IgD-negative memory B cell (primary cell): ENCODE measurements around the gene MYZAP. TPM values are rescaled to one million over a fixed set of nuclear protein-coding genes. Genes with fewer than 3 reads are reported as not detected.

Experiments used
- H3K27ac Mint-ChIP-seq, 3 donors: one replicate each; pipeline ENCODE4 v1.8.0; 2020 to 2022; ENCODE audit warnings: mild to moderate bottlenecking in 3 of 3, mixed read lengths in 3 of 3, moderate library complexity in 1 of 3
- H3K27me3 Mint-ChIP-seq: one replicate; pipeline ENCODE4 v1.8.0; 2021; ENCODE audit warnings: mixed read lengths
- H3K36me3 Mint-ChIP-seq: one replicate; pipeline ENCODE4 v1.8.0; 2020; ENCODE audit warnings: mild to moderate bottlenecking, mixed read lengths
- H3K4me1 Mint-ChIP-seq, 3 donors: one replicate each; pipeline ENCODE4 v1.8.0; 2020 to 2022; ENCODE audit warnings: mixed read lengths in 3 of 3, mild to moderate bottlenecking in 1 of 3
- H3K4me3 Mint-ChIP-seq, 4 donors: one replicate each; pipeline ENCODE4 v1.8.0; 2020 to 2022; ENCODE audit warnings: mild to moderate bottlenecking in 4 of 4, mixed read lengths in 4 of 4, moderate library complexity in 3 of 4
- H3K9me3 Mint-ChIP-seq, 3 donors: one replicate each; pipeline ENCODE4 v1.8.0; 2020 to 2021; ENCODE audit warnings: mixed read lengths in 3 of 3, mild to moderate bottlenecking in 1 of 3
- polyA plus RNA-seq: library from polyadenylated mRNA; unstranded; fragments of 300-500 nt; fragmentation: Illumina TruSeq; gene quantifications from one replicate; pipeline ENCODE4 v1.2.3, GENCODE V29; 2021

Gene MYZAP
- polyA plus RNA-seq, 1 donor from 2014 or later, result 1.8 TPM

- H3K27ac Mint-ChIP-seq, result no peak overlapping the region
- peaks cover 3% of the 10 kb centered on the region for H3K27me3 Mint-ChIP-seq
- peaks cover 0 to 1% (median 0%) of the 10 kb centered on the region in 3 donors for H3K9me3 Mint-ChIP-seq
- H3K4me1 Mint-ChIP-seq, result peaks cover 3 to 16% (median 6%) of the 10 kb centered on the region in 3 donors
- peaks cover 5% of the 10 kb centered on the region for H3K36me3 Mint-ChIP-seq
- H3K4me3 Mint-ChIP-seq, result peak overlapping the region in 3 of 4 donors; percentile 18 to 60 (median 56)
Measured at GRCh38 chr15:57592836-57593420, 1.2 kb downstream of the MYZAP start.

- Mint-ChIP-seq H3K36me3 (peaks cover 3% of the 10 kb centered on the region), H3K27me3 (peaks cover 3% of the 10 kb centered on the region), H3K9me3 (peaks cover 0 to 1% (median 0%) of the 10 kb centered on the region in 3 donors), H3K27ac (no peak overlapping the region), H3K4me3 (no peak overlapping the region), H3K4me1 (peaks cover 0 to 6% (median 6%) of the 10 kb centered on the region in 3 donors)
Measured at GRCh38 chr15:57594479-57594878, 2.8 kb downstream of the MYZAP start.

GRCh38 chr15:57595011-57595866 lies 3.5 kb downstream of the MYZAP start:
- Mint-ChIP-seq H3K4me1 (peaks cover 0 to 6% (median 0%) of the 10 kb centered on the region in 3 donors), H3K9me3 (peaks cover 0 to 1% (median 0%) of the 10 kb centered on the region in 3 donors), H3K36me3 (no peaks in the 10 kb centered on the region), H3K4me3 (no peak overlapping the region), H3K27ac (no peak overlapping the region), H3K27me3 (peaks cover 3% of the 10 kb centered on the region)

- H3K27ac Mint-ChIP-seq, result no peak overlapping the region
- H3K9me3 Mint-ChIP-seq, result peaks cover 0 to 1% (median 0%) of the 10 kb centered on the region in 3 donors
Measured at GRCh38 chr15:57596301-57596855, 4.7 kb downstream of the MYZAP start.

GRCh38 chr15:57596978-57597377 lies 5.3 kb downstream of the MYZAP start:
- no peak overlapping the region for H3K27ac Mint-ChIP-seq
- no peaks in the 10 kb centered on the region for H3K36me3 Mint-ChIP-seq
- peaks cover 0 to 1% (median 0%) of the 10 kb centered on the region in 3 donors for H3K9me3 Mint-ChIP-seq
- peaks cover 3% of the 10 kb centered on the region for H3K27me3 Mint-ChIP-seq
- no peak overlapping the region for H3K4me3 Mint-ChIP-seq
- peaks cover 0 to 2% (median 0%) of the 10 kb centered on the region in 3 donors for H3K4me1 Mint-ChIP-seq

More at GRCh38 chr15:57596301-57596855, 4.7 kb downstream of the MYZAP start:
- H3K4me1 Mint-ChIP-seq, result peaks cover 0 to 2% (median 0%) of the 10 kb centered on the region in 3 donors
- no peaks in the 10 kb centered on the region for H3K36me3 Mint-ChIP-seq
- H3K4me3 Mint-ChIP-seq, result no peak overlapping the region
- H3K27me3 Mint-ChIP-seq, result peaks cover 3% of the 10 kb centered on the region

GRCh38 chr15:57597431-57597830 lies 5.7 kb downstream of the MYZAP start:
- Mint-ChIP-seq H3K27me3 (peaks cover 3% of the 10 kb centered on the region), H3K27ac (no peak overlapping the region), H3K36me3 (no peaks in the 10 kb centered on the region), H3K4me3 (no peak overlapping the region), H3K4me1 (peaks cover 0 to 2% (median 0%) of the 10 kb centered on the region in 3 donors), H3K9me3 (peaks cover 0 to 1% (median 0%) of the 10 kb centered on the region in 3 donors)

- H3K27ac Mint-ChIP-seq, result no peak overlapping the region
- H3K27me3 Mint-ChIP-seq, result no peaks in the 10 kb centered on the region
- peaks cover 0 to 1% (median 0%) of the 10 kb centered on the region in 3 donors for H3K9me3 Mint-ChIP-seq
- no peaks in the 10 kb centered on the region for H3K4me1 Mint-ChIP-seq
- H3K36me3 Mint-ChIP-seq, result no peaks in the 10 kb centered on the region
- no peak overlapping the region for H3K4me3 Mint-ChIP-seq
Measured at GRCh38 chr15:57598346-57598745, 6.6 kb downstream of the MYZAP start.

- peaks cover 0 to under 1% (median 0%) of the 10 kb centered on the region in 3 donors for H3K9me3 Mint-ChIP-seq
- no peaks in the 10 kb centered on the region for H3K36me3 Mint-ChIP-seq
- no peaks in the 10 kb centered on the region for H3K4me1 Mint-ChIP-seq
- no peak overlapping the region for H3K4me3 Mint-ChIP-seq
- no peaks in the 10 kb centered on the region for H3K27me3 Mint-ChIP-seq
- H3K27ac Mint-ChIP-seq, result no peak overlapping the region
Measured at GRCh38 chr15:57599296-57599810, 7.6 kb downstream of the MYZAP start.

GRCh38 chr15:57600197-57600596 lies 8.5 kb downstream of the MYZAP start:
- no peak overlapping the region for H3K4me3 Mint-ChIP-seq
- H3K9me3 Mint-ChIP-seq, result no peaks in the 10 kb centered on the region
- H3K4me1 Mint-ChIP-seq, result peaks cover 0 to 1% (median 0%) of the 10 kb centered on the region in 3 donors
- H3K27ac Mint-ChIP-seq, result no peak overlapping the region
- no peaks in the 10 kb centered on the region for H3K36me3 Mint-ChIP-seq
- H3K27me3 Mint-ChIP-seq, result no peaks in the 10 kb centered on the region

- no peaks in the 10 kb centered on the region for H3K36me3 Mint-ChIP-seq
- H3K27me3 Mint-ChIP-seq, result no peaks in the 10 kb centered on the region
- H3K27ac Mint-ChIP-seq, result no peak overlapping the region
- H3K9me3 Mint-ChIP-seq, result no peaks in the 10 kb centered on the region
- peaks cover 0 to 1% (median 0%) of the 10 kb centered on the region in 3 donors for H3K4me1 Mint-ChIP-seq
- no peak overlapping the region for H3K4me3 Mint-ChIP-seq
Measured at GRCh38 chr15:57604507-57604906, 12.8 kb downstream of the MYZAP start.

GRCh38 chr15:57605491-57605890 lies 13.8 kb downstream of the MYZAP start:
- H3K27ac Mint-ChIP-seq, result no peak overlapping the region
- H3K4me3 Mint-ChIP-seq, result no peak overlapping the region
- H3K27me3 Mint-ChIP-seq, result no peaks in the 10 kb centered on the region
- H3K4me1 Mint-ChIP-seq, result peaks cover 0 to 1% (median 0%) of the 10 kb centered on the region in 3 donors
- H3K9me3 Mint-ChIP-seq, result no peaks in the 10 kb centered on the region
- H3K36me3 Mint-ChIP-seq, result no peaks in the 10 kb centered on the region

GRCh38 chr15:57606048-57606447 lies 14.3 kb downstream of the MYZAP start:
- Mint-ChIP-seq H3K36me3 (no peaks in the 10 kb centered on the region), H3K27ac (no peak overlapping the region), H3K4me3 (no peak overlapping the region), H3K9me3 (no peaks in the 10 kb centered on the region), H3K4me1 (peaks cover 0 to 1% (median 0%) of the 10 kb centered on the region in 3 donors), H3K27me3 (no peaks in the 10 kb centered on the region)

- Mint-ChIP-seq H3K27me3 (no peaks in the 10 kb centered on the region), H3K4me1 (peaks cover 0 to 1% (median 0%) of the 10 kb centered on the region in 3 donors), H3K4me3 (no peak overlapping the region), H3K27ac (no peak overlapping the region), H3K9me3 (no peaks in the 10 kb centered on the region), H3K36me3 (no peaks in the 10 kb centered on the region)
Measured at GRCh38 chr15:57606816-57607215, 15.1 kb downstream of the MYZAP start.

GRCh38 chr15:57607570-57608000 lies 15.9 kb downstream of the MYZAP start:
- Mint-ChIP-seq H3K36me3 (no peaks in the 10 kb centered on the region), H3K27me3 (no peaks in the 10 kb centered on the region), H3K9me3 (no peaks in the 10 kb centered on the region), H3K4me1 (peaks cover 0 to 1% (median 0%) of the 10 kb centered on the region in 3 donors), H3K27ac (no peak overlapping the region), H3K4me3 (no peak overlapping the region)
